GM12878 (cell line): ENCODE results near the gene MEG3. TPM values are rescaled to one million over a fixed set of nuclear protein-coding genes. Genes with fewer than 3 reads are reported as not detected.

Source experiments
- ATAC-seq: fragments of 200-7000 bp; cut with Tn5 transposase; 3 replicates; pipeline ENCODE4 v1.9.1; 2020; ENCODE audit warnings: mild to moderate bottlenecking, moderate library complexity
- BruUV-seq: library from RNA; stranded (reverse); fragments of 400-500 nt; replicated peaks from 2 replicates; lab custom pipeline; 2021; lab: Mats Ljungman, UMichigan
- CTCF ChIA-PET: fragments of 300-600 bp; sonication (Branson Sonifier 250); formaldehyde crosslinking; extraction: SDS; loops from one replicate; lab custom pipeline; 2021; ENCODE audit warnings: inconsistent platforms; lab: Yijun Ruan, JAX
- POLR2A ChIA-PET: fragments of 350-600 bp; formaldehyde crosslinking; extraction: SDS; loops from one replicate; lab custom pipeline; 2021; ENCODE audit warnings: inconsistent platforms; lab: Charles Lee
- RAD21 ChIA-PET: fragments of 300-600 bp; sonication (Branson Sonifier 250); formaldehyde crosslinking; loops from one replicate; lab custom pipeline; 2023; ENCODE audit warnings: antibody characterized with exemption; ENCODE audit not compliant: unreplicated experiment; lab: Charles Lee
- SMC1A ChIA-PET: fragments of 300-600 bp; sonication (Branson Sonifier 250); formaldehyde crosslinking; loops from one replicate; lab custom pipeline; 2023; ENCODE audit not compliant: unreplicated experiment, uncharacterized antibody; lab: Charles Lee
- DNase-seq: peaks from one replicate; pipeline ENCODE4 v3.0.0-alpha.2; 2011; ENCODE audit warnings: low read depth, low spot score
- FAIRE-seq: peaks from 3 replicates; lab custom pipeline; 2011; peaks lifted over from hg19 to GRCh38; lab: Jason Lieb, UNC
- H2AFZ ChIP-seq: 2 replicates; pipeline ENCODE4 v1.6.0; 2011; ENCODE audit warnings: low read depth, low read length, control low read depth; ENCODE audit not compliant: control insufficient read depth
- H3K27ac ChIP-seq: 2 replicates; pipeline ENCODE4 v1.5.1; 2011; ENCODE audit warnings: control low read depth; ENCODE audit not compliant: control insufficient read depth, insufficient read depth
- H3K27me3 ChIP-seq, 2 experiments: replicated peaks in 1 of 2; 2 replicates each; pipeline versions ENCODE4 v1.6.0 to v1.6.1; 2011; ENCODE audit warnings: low read length in 1 of 2; ENCODE audit not compliant: control insufficient read depth in 2 of 2, insufficient read depth in 2 of 2
- H3K36me3 ChIP-seq, 2 experiments: 2 replicates each; pipeline ENCODE4 v1.5.1; 2011; ENCODE audit warnings: low read length in 1 of 2; ENCODE audit not compliant: control insufficient read depth in 2 of 2, insufficient read depth in 2 of 2
- H3K4me1 ChIP-seq: 2 replicates; pipeline ENCODE4 v1.6.1; 2011; ENCODE audit warnings: mild to moderate bottlenecking, low read length, moderate library complexity, mixed read lengths; ENCODE audit not compliant: control insufficient read depth, insufficient read depth
- H3K4me2 ChIP-seq: 2 replicates; pipeline ENCODE4 v1.6.0; 2011; ENCODE audit warnings: control low read depth; ENCODE audit not compliant: control insufficient read depth, insufficient read depth
- H3K4me3 ChIP-seq: fragments of 200-600 bp; sonication (generic); 2 replicates; pipeline ENCODE4 v1.5.1; 2016
- H3K79me2 ChIP-seq: 2 replicates; pipeline ENCODE4 v1.6.0; 2011; ENCODE audit warnings: low read length; ENCODE audit not compliant: control insufficient read depth, insufficient read depth
- H3K9ac ChIP-seq: 2 replicates; pipeline ENCODE4 v1.8.0; 2011; ENCODE audit warnings: low read length, control low read depth, mixed read lengths; ENCODE audit not compliant: control insufficient read depth, insufficient read depth
- H3K9me3 ChIP-seq: replicated peaks from 3 replicates; pipeline ENCODE4 v1.5.1; 2011; ENCODE audit warnings: mild to moderate bottlenecking, low read length; ENCODE audit not compliant: control insufficient read depth, insufficient read depth
- H4K20me1 ChIP-seq: 2 replicates; pipeline ENCODE4 v1.6.0; 2011; ENCODE audit not compliant: control insufficient read depth, insufficient read depth
- CBX3 ChIP-seq: fragments of 200-600 bp; sonication (generic); IDR thresholded peaks from 2 replicates; pipeline ENCODE4 v1.6.1; 2016; ENCODE audit warnings: low read depth, borderline replicate concordance
- HDAC6 ChIP-seq: fragments of 200-600 bp; sonication (generic); IDR thresholded peaks from one replicate; pipeline ENCODE4 v1.8.0; 2017; ENCODE audit warnings: antibody characterized with exemption; ENCODE audit not compliant: unreplicated experiment
- MEF2B ChIP-seq: fragments of 450-650 bp; IDR thresholded peaks from 2 replicates; pipeline ENCODE4 v1.6.1; 2018; ENCODE audit warnings: mild to moderate bottlenecking, moderate library complexity; ENCODE audit not compliant: partially characterized antibody, poor library complexity, severe bottlenecking
- POLR2AphosphoS2 ChIP-seq: IDR thresholded peaks from 2 replicates; pipeline ENCODE4 v1.6.1; 2011; ENCODE audit warnings: low read depth, mild to moderate bottlenecking, low read length, improper control_type of control experiment, moderate library complexity
- RCOR1 ChIP-seq: conservative IDR thresholded peaks from 2 replicates; pipeline ENCODE4 v1.6.1; 2012; ENCODE audit warnings: low read depth, low read length, improper control_type of control experiment
- RELB ChIP-seq: fragments of 450-650 bp; IDR thresholded peaks from 2 replicates; pipeline ENCODE4 v1.6.1; 2017; ENCODE audit warnings: low read depth, mild to moderate bottlenecking, moderate library complexity
- SMAD1 ChIP-seq: fragments of 450-650 bp; IDR thresholded peaks from 2 replicates; pipeline ENCODE4 v1.6.1; 2018; ENCODE audit warnings: mild to moderate bottlenecking, low read depth; ENCODE audit not compliant: partially characterized antibody
- SMAD5 ChIP-seq: IDR thresholded peaks from 2 replicates; pipeline ENCODE4 v1.6.1; 2016; ENCODE audit warnings: antibody characterized with exemption, low read depth
- USF1 ChIP-seq: IDR thresholded peaks from 2 replicates; pipeline ENCODE4 v1.6.1; 2011; ENCODE audit warnings: borderline replicate concordance, low read depth, mild to moderate bottlenecking, moderate library complexity, mixed read lengths, low read length; ENCODE audit not compliant: insufficient read depth; ENCODE audit errors: extremely low read length
- ZBTB11 ChIP-seq: fragments of 450-650 bp; formaldehyde crosslinking; IDR thresholded peaks from 2 replicates; pipeline ENCODE4 v1.5.0; 2022; ENCODE audit warnings: mild to moderate bottlenecking, missing genetic modification characterization
- ZBTB33 ChIP-seq: fragments of 450-650 bp; IDR thresholded peaks from 2 replicates; pipeline ENCODE4 v1.6.1; 2017; ENCODE audit warnings: mild to moderate bottlenecking
- ZNF207 ChIP-seq: fragments of 450-650 bp; IDR thresholded peaks from 2 replicates; pipeline ENCODE4 v1.6.1; 2014; ENCODE audit warnings: antibody characterized with exemption, mild to moderate bottlenecking, borderline replicate concordance
- WGBS: methylation state at CpG from one replicate; pipeline ENCODE4 v1.1.6; 2016; ENCODE audit warnings: low lambda C conversion rate; ENCODE audit not compliant: insufficient replicate concordance, insufficient coverage; ENCODE audit errors: missing lambda C conversion rate; 5-methylcytosine and 5-hydroxymethylcytosine counted together
- in situ Hi-C: fragments of 300-500 bp; cut with MboI; formaldehyde crosslinking; loops from 9 replicates; pipeline ENCODE4 v1.14.3; 2018; ENCODE audit warnings: mixed read lengths
- intact Hi-C: fragments of 100-400 bp; cut with micrococcal nuclease; formaldehyde crosslinking; loops from one replicate; pipeline ENCODE4 v1.14.2; 2022; ENCODE audit not compliant: unreplicated experiment
- polyA plus RNA-seq, 11 experiments: library from polyadenylated mRNA; depleted of rRNA in 4 of 11; unstranded in 6 of 11; stranded (reverse) in 5 of 11; fragments of >200 nt; fragmentation: Nextera tagmentation in 4 of 11; fragmentation: Illumina TruSeq in 1 of 11; extraction: Ambion mirVana in 4 of 11; extraction: Trizol in 1 of 11; gene quantifications; 1 replicate in 1 of 11; 2 replicates in 10 of 11; pipeline versions ENCODE4 v1.2.1 to v1.2.3, GENCODE V29; 2011 to 2016; ENCODE audit warnings: inconsistent platforms in 2 of 11, missing spikeins in 2 of 11, low read depth in 1 of 11
- total RNA-seq, 4 experiments: library from RNA; depleted of rRNA in 3 of 4; stranded (reverse); fragments of >200 nt in 3 of 4; fragmentation: Illumina TruSeq in 1 of 4; extraction: Trizol in 1 of 4; gene quantifications; 2 replicates each; pipeline versions ENCODE4 v1.2.1 to v1.2.3, GENCODE V29; 2013 to 2021

Gene MEG3
- total and polyA plus RNA-seq, 10 of the 15 experiments (the other 5 are each of a cell fraction or from before 2014, with no cell fraction given): 0.03 to 2.9 (median 0.95) TPM; not detected in 7

- DNase-seq (no peak), FAIRE-seq (no peak), ATAC-seq (peak; percentile 25; the same call in 2 of the 3 replicates)
- H3K27me3 ChIP-seq: no peaks in the 10 kb centered on the region
- CTCF ChIA-PET: no interaction called here
- no peaks in the 10 kb centered on the region for H3K79me2 ChIP-seq
- H4K20me1 ChIP-seq: no peaks in the 10 kb centered on the region
- no TSS peak for BruUV-seq
- TF ChIP-seq ZNF207 (no peak), RELB (no peak), HDAC6 (no peak), USF1 (no peak), ZBTB11 (CRISPR knock-in tag) (no peak), MEF2B (no peak), CBX3 (no peak), SMAD5 (no peak), SMAD1 (no peak), RCOR1 (no peak), ZBTB33 (no peak), POLR2AphosphoS2 (no peak)
- H3K9me3 ChIP-seq: no peaks in the 10 kb centered on the region
- H3K9ac ChIP-seq: no peak overlapping the region
- H3K36me3 ChIP-seq: no peaks in the 10 kb centered on the region
- POLR2A ChIA-PET: no interaction called here
- WGBS: 17% methylated on average over 4 of the region's 4 CpGs
- H3K4me1 ChIP-seq: no peaks in the 10 kb centered on the region
- H3K27ac ChIP-seq: no peak overlapping the region
- H3K4me2 ChIP-seq: no peak overlapping the region
- in situ Hi-C loops: no loop called here
- SMC1A ChIA-PET: no interaction called here
- intact Hi-C loops: no loop called here
- no peak overlapping the region for H2AFZ ChIP-seq
- H3K4me3 ChIP-seq: no peak overlapping the region
- RAD21 ChIA-PET: no interaction called here
These were observed 18.1 kb downstream of the MEG3 start for GRCh38 chr14:100844082-100844408.
